IPS DF 6.9 (cell line): ENCODE data around the gene SDK1.

Experiments
- DNase-seq: peaks from one replicate; pipeline ENCODE4 v3.0.0-alpha.2; 2013; ENCODE audit warnings: low read depth, low spot score
- H3K27ac ChIP-seq: one replicate; pipeline ENCODE4 v1.5.1; 2013; ENCODE audit warnings: low read length, control low read depth
- H3K27me3 ChIP-seq: 2 replicates; pipeline ENCODE4 v1.6.1; 2013; ENCODE audit warnings: mild to moderate bottlenecking, low read length; ENCODE audit not compliant: control insufficient read depth, insufficient read depth
- H3K36me3 ChIP-seq: 2 replicates; pipeline ENCODE4 v1.6.1; 2013; ENCODE audit warnings: low read length; ENCODE audit not compliant: control insufficient read depth, insufficient read depth
- H3K4me1 ChIP-seq: 2 replicates; pipeline ENCODE4 v1.6.1; 2013; ENCODE audit warnings: low read length; ENCODE audit not compliant: control insufficient read depth, insufficient read depth
- H3K4me3 ChIP-seq: 2 replicates; pipeline ENCODE4 v1.5.1; 2013; ENCODE audit warnings: mild to moderate bottlenecking, low read length
- H3K9me3 ChIP-seq: 2 replicates; pipeline ENCODE4 v1.6.1; 2013; ENCODE audit warnings: low read length, inconsistent platforms; ENCODE audit not compliant: control insufficient read depth, insufficient read depth
- WGBS: extraction: QIAGEN DNeasy Blood & Tissue Kit; methylation state at CpG from one replicate; pipeline ENCODE4 v1.1.7; 2013; ENCODE audit warnings: mixed read lengths, missing lambda C conversion rate; ENCODE audit not compliant: insufficient read length, insufficient coverage; 5-methylcytosine and 5-hydroxymethylcytosine counted together

Gene SDK1

GRCh38 chr7:4025694-4026615, 724.9 kb downstream of the SDK1 start:
- no CpG with 5 or more reads among the region's 26 CpGs for WGBS
- no peaks in the 10 kb centered on the region for H3K9me3 ChIP-seq
- no peak for DNase-seq
- H3K4me3 ChIP-seq, result no peak overlapping the region
- peaks cover 3% of the 10 kb centered on the region; the same call in 1 of the 2 replicates for H3K4me1 ChIP-seq
- H3K36me3 ChIP-seq, result no peaks in the 10 kb centered on the region
- H3K27me3 ChIP-seq, result no peaks in the 10 kb centered on the region
- H3K27ac ChIP-seq, result no peak overlapping the region

- H3K36me3 ChIP-seq, result no peaks in the 10 kb centered on the region
- no CpG with 5 or more reads among the region's 10 CpGs for WGBS
- H3K27me3 ChIP-seq, result no peaks in the 10 kb centered on the region
- H3K4me1 ChIP-seq, result peaks cover 3% of the 10 kb centered on the region; the same call in 1 of the 2 replicates
- H3K27ac ChIP-seq, result no peak overlapping the region
- DNase-seq, result no peak
- H3K4me3 ChIP-seq, result no peak overlapping the region
- no peaks in the 10 kb centered on the region for H3K9me3 ChIP-seq
Measured at GRCh38 chr7:4026941-4027486, 726.0 kb downstream of the SDK1 start.

- Histone ChIP-seq H3K27ac (no peak overlapping the region), H3K36me3 (no peaks in the 10 kb centered on the region), H3K4me3 (no peak overlapping the region), H3K4me1 (peaks cover 3% of the 10 kb centered on the region; the same call in 1 of the 2 replicates), H3K9me3 (no peaks in the 10 kb centered on the region), H3K27me3 (no peaks in the 10 kb centered on the region)
- DNase-seq, result no peak
- WGBS, result no CpG with 5 or more reads among the region's 4 CpGs
Measured at GRCh38 chr7:4028221-4028620, 727.2 kb downstream of the SDK1 start.

GRCh38 chr7:4029941-4030340, 728.9 kb downstream of the SDK1 start:
- no peaks in the 10 kb centered on the region for H3K9me3 ChIP-seq
- no peak overlapping the region for H3K27ac ChIP-seq
- H3K36me3 ChIP-seq, result no peaks in the 10 kb centered on the region
- no peak for DNase-seq
- H3K4me1 ChIP-seq, result peaks cover 3% of the 10 kb centered on the region; the same call in 1 of the 2 replicates
- WGBS, result no CpG with 5 or more reads among the region's 10 CpGs
- no peak overlapping the region for H3K4me3 ChIP-seq
- H3K27me3 ChIP-seq, result no peaks in the 10 kb centered on the region

- Histone ChIP-seq H3K9me3 (no peaks in the 10 kb centered on the region), H3K36me3 (no peaks in the 10 kb centered on the region), H3K27me3 (no peaks in the 10 kb centered on the region), H3K4me3 (no peak overlapping the region), H3K27ac (no peak overlapping the region), H3K4me1 (peaks cover 3% of the 10 kb centered on the region; the same call in 1 of the 2 replicates)
- no peak for DNase-seq
- no CpG with 5 or more reads among the region's 14 CpGs for WGBS
Measured at GRCh38 chr7:4030346-4030950, 729.4 kb downstream of the SDK1 start.

- Histone ChIP-seq H3K4me1 (peaks cover 1% of the 10 kb centered on the region; the same call in 1 of the 2 replicates), H3K27me3 (no peaks in the 10 kb centered on the region), H3K36me3 (no peaks in the 10 kb centered on the region), H3K9me3 (no peaks in the 10 kb centered on the region), H3K27ac (no peak overlapping the region), H3K4me3 (no peak overlapping the region)
- no peak for DNase-seq
- WGBS, result no CpG with 5 or more reads among the region's 12 CpGs
Measured at GRCh38 chr7:4033996-4034395, 732.9 kb downstream of the SDK1 start.

- no peaks in the 10 kb centered on the region for H3K9me3 ChIP-seq
- no peak overlapping the region for H3K27ac ChIP-seq
- no CpG with 5 or more reads among the region's 4 CpGs for WGBS
- no peak for DNase-seq
- H3K36me3 ChIP-seq, result no peaks in the 10 kb centered on the region
- H3K4me1 ChIP-seq, result peaks cover 4% of the 10 kb centered on the region; the same call in 1 of the 2 replicates
- no peaks in the 10 kb centered on the region for H3K27me3 ChIP-seq
- no peak overlapping the region for H3K4me3 ChIP-seq
Measured at GRCh38 chr7:4037308-4037707, 736.3 kb downstream of the SDK1 start.

GRCh38 chr7:4037877-4038276, 736.8 kb downstream of the SDK1 start:
- Histone ChIP-seq H3K4me1 (peaks cover 5% of the 10 kb centered on the region; the same call in 1 of the 2 replicates), H3K9me3 (no peaks in the 10 kb centered on the region), H3K4me3 (no peak overlapping the region), H3K36me3 (no peaks in the 10 kb centered on the region), H3K27ac (no peak overlapping the region), H3K27me3 (no peaks in the 10 kb centered on the region)
- no peak for DNase-seq
- no CpG with 5 or more reads among the region's 4 CpGs for WGBS

- Histone ChIP-seq H3K9me3 (no peaks in the 10 kb centered on the region), H3K36me3 (no peaks in the 10 kb centered on the region), H3K4me1 (peaks cover 5% of the 10 kb centered on the region; the same call in 1 of the 2 replicates), H3K27ac (peak overlapping the region; percentile 95), H3K4me3 (no peak overlapping the region), H3K27me3 (no peaks in the 10 kb centered on the region)
- DNase-seq, result peak; percentile 57
- no CpG with 5 or more reads among the region's 20 CpGs for WGBS
Measured at GRCh38 chr7:4040109-4040928, 739.3 kb downstream of the SDK1 start.
